Bronchial epithelial cell (primary cell): ENCODE data around the gene PRKCQ. TPM values are rescaled to one million over a fixed set of nuclear protein-coding genes. Genes with fewer than 3 reads are reported as not detected.

Experiments
- DNase-seq: peaks from one replicate; pipeline ENCODE4 v3.0.0-alpha.2; 2010; ENCODE audit warnings: low read depth
- FAIRE-seq: peaks from 2 replicates; lab custom pipeline; 2011; peaks lifted over from hg19 to GRCh38; lab: Jason Lieb, UNC
- H3K27me3 ChIP-seq: 2 replicates; pipeline ENCODE4 v1.5.1; 2011; ENCODE audit warnings: low read length; ENCODE audit not compliant: control insufficient read depth, insufficient read depth
- H3K36me3 ChIP-seq: 2 replicates; pipeline ENCODE4 v1.5.1; 2011; ENCODE audit warnings: low read length; ENCODE audit not compliant: control insufficient read depth, insufficient read depth
- H3K4me3 ChIP-seq: 2 replicates; pipeline ENCODE4 v1.5.1; 2011; ENCODE audit warnings: mild to moderate bottlenecking, low read depth, low read length, control low read depth
- total RNA-seq: library from RNA; depleted of rRNA; stranded (reverse); fragments of >200 nt; gene quantifications from 2 replicates; pipeline ENCODE4 v1.2.1, GENCODE V29; 2014
- TF ChIP-seq, protein P1 (sequence below): IDR thresholded peaks from 2 replicates; pipeline ENCODE4 v1.5.1; 2011; ENCODE audit warnings: mild to moderate bottlenecking, moderate library complexity, low read length, control low read depth, inconsistent platforms; ENCODE audit not compliant: insufficient read depth, severe bottlenecking

The PRKCQ gene
- total RNA-seq, 1 donor from 2014 or later, result 2.1 TPM

DNA sequence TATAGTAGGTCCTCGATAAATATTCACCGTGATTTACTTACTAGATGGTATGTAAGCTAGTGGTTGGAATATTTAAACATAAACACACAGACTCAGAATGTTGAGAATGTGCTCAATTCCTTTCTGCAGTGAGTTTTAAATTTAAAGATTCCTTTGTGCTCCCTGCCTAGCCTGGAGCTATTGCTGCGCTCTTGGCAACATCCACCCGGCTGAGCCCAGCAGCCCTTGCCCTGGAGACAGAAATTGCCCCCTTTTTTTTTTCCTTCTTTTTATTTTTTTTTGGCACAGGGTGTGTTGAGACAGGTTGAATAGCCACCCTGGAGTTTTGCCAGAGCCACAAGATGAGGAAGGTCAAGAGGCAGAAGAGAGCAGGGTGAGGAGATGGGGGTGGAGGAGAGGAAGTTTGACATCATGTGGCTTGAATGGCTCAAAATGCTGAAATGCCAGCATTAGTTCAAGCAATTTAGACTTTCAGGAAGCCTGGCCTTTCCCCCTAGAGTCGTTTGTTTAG, 180.8 kb downstream of the PRKCQ start:
- H3K4me3 ChIP-seq, result no peak overlapping the region
- no peak for DNase-seq
- no peak for FAIRE-seq

DNA sequence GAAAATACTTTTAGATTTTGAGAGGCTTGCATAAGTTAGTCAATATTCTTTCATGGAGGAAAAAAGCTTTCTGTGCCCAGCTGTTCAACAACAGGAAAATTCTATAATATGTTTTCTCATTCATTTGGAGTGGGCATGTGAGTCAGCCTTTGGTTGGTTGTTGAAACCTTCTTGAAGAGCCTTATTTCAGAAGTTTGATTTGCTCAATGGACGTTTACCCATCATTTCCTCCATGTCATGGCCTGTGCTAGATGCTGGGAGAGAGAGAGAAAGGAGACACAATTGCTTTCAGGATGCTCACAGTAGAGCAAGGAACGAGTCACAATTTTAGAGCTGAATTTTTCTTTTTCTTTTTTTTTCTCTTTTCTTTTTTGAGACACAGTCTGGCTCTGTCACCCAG, 181.7 kb downstream of the PRKCQ start:
- DNase-seq (peak; percentile 12), FAIRE-seq (no peak)
- TF ChIP-seq, protein P1, sequence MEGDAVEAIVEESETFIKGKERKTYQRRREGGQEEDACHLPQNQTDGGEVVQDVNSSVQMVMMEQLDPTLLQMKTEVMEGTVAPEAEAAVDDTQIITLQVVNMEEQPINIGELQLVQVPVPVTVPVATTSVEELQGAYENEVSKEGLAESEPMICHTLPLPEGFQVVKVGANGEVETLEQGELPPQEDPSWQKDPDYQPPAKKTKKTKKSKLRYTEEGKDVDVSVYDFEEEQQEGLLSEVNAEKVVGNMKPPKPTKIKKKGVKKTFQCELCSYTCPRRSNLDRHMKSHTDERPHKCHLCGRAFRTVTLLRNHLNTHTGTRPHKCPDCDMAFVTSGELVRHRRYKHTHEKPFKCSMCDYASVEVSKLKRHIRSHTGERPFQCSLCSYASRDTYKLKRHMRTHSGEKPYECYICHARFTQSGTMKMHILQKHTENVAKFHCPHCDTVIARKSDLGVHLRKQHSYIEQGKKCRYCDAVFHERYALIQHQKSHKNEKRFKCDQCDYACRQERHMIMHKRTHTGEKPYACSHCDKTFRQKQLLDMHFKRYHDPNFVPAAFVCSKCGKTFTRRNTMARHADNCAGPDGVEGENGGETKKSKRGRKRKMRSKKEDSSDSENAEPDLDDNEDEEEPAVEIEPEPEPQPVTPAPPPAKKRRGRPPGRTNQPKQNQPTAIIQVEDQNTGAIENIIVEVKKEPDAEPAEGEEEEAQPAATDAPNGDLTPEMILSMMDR, result no peak
- no peaks in the 10 kb centered on the region for H3K36me3 ChIP-seq
- no peak overlapping the region for H3K4me3 ChIP-seq
- H3K27me3 ChIP-seq, result peaks cover 2% of the 10 kb centered on the region

More for the DNA sequence above, 180.8 kb downstream of the PRKCQ start:
- H3K36me3 ChIP-seq, result no peaks in the 10 kb centered on the region
- H3K27me3 ChIP-seq, result peaks cover 2% of the 10 kb centered on the region
- TF ChIP-seq, protein P1, result no peak

DNA sequence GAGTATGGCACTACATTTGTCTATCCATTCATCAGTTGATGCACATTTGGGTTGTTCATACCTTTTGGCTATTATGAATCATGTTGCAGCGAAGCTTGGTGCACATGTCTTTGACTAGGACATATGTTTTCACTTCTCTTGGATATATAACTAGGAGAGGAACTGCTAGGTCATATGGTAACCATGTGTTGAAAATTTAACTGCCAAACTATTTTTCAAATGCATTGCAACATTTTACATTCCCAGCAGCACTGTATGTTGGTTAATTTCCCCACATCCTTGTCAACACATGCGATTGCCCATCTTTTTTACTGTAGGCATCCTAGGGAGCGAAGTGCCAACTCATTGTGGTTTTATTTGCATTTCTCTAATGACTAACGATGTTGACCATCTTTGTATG, 183.4 kb downstream of the PRKCQ start:
- Histone ChIP-seq H3K27me3 (no peaks in the 10 kb centered on the region), H3K4me3 (no peak overlapping the region), H3K36me3 (no peaks in the 10 kb centered on the region)
- peak; percentile 89 for DNase-seq
- FAIRE-seq, result no peak
- TF ChIP-seq, protein P1, result no peak

DNA sequence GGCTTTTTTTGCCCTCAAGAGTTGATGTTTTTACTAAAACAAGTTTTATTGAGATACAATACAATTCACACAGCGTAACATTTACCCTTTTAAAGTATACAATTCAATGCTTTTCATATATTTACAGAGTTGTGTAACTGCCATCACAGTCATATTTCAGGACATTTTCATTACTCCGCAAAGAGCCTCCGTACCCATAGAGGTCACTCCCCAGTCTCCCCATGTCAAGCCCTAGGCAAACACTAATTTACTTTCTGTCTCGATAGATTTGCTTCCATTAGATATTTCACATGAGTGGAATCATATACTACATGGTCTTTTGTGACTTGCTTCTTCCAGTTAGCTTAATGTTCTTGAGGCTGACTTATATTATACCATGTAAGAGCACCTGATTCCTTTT, 183.8 kb downstream of the PRKCQ start:
- Histone ChIP-seq H3K27me3 (no peaks in the 10 kb centered on the region), H3K4me3 (no peak overlapping the region), H3K36me3 (no peaks in the 10 kb centered on the region)
- DNase-seq (no peak), FAIRE-seq (no peak)
- TF ChIP-seq, protein P1, result no peak

DNA sequence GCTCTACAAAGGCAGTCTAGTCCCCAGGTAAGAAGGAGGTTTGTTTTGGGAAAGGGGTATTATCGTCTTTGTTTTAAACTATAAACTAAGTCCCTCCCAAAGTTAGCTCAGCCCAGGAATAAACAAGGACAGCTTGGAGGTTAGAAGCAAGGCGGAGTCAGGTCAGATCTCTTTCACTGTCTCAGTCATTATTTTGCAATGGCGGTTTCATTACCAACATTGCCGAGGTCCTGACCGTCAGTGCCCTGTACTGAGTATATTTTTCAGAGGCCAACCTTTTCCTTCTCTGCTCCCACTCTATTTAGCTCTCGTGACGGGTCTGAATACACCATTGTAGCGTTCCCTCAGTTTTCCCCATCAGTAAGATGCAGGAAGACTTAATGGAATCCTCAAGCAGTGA, 184.5 kb downstream of the PRKCQ start:
- DNase-seq, result no peak
- FAIRE-seq, result no peak
- H3K36me3 ChIP-seq, result no peaks in the 10 kb centered on the region
- H3K27me3 ChIP-seq, result no peaks in the 10 kb centered on the region
- H3K4me3 ChIP-seq, result no peak overlapping the region
- TF ChIP-seq, protein P1, result no peak

DNA sequence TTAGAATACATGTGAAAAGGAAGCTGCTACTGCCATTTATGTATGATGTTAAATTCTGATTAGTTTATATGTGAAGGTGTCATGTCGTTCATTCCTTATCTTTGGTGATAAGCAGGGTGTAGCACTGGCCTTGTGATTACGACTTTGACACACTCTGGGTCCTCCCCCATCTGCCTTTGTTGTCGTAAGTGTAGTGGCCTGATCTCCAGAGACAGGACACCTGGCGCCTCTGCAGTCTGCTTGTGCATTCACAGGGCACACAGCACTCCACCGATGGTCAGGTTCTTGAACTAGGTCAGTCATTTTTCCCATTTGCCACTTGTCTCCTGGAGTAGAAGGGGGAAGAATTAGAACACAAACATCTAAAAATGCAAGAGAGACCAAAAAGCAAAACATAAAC, 186.0 kb downstream of the PRKCQ start:
- TF ChIP-seq, protein P1, result no peak
- Histone ChIP-seq H3K4me3 (no peak overlapping the region), H3K27me3 (no peaks in the 10 kb centered on the region), H3K36me3 (no peaks in the 10 kb centered on the region)
- no peak for DNase-seq
- no peak for FAIRE-seq
